SK-N-SH treated with all-trans-retinoic acid at 6 μM for 48 hours (cell line): Measurements from ENCODE around the gene NT5C.
"Not testable (repeated sequence)": the region's sequence is repeated elsewhere in the genome, so short reads cannot be mapped to it uniquely, and the experiment has no call there.

Experiments used
- ATAC-seq: fragments of 200-7000 bp; cut with Tn5 transposase; 3 replicates; pipeline ENCODE4 v1.9.1; 2020; ENCODE audit warnings: mild to moderate bottlenecking, moderate library complexity
- ARNTL ChIP-seq: fragments of 450-650 bp; formaldehyde crosslinking; IDR thresholded peaks from 2 replicates; pipeline ENCODE4 v1.5.0; 2020; ENCODE audit warnings: low read depth, mild to moderate bottlenecking, moderate library complexity, borderline replicate concordance
- BACH2 ChIP-seq: fragments of 250-450 bp; sonication (Bioruptor Pico); IDR thresholded peaks from 2 replicates; pipeline ENCODE4 v1.9.0; 2021; ENCODE audit warnings: mild to moderate bottlenecking, borderline replicate concordance
- CSDC2 ChIP-seq: fragments of 250-450 bp; sonication (Bioruptor Pico); IDR thresholded peaks from 2 replicates; pipeline ENCODE4 v1.5.0; 2020; ENCODE audit warnings: mild to moderate bottlenecking, moderate library complexity
- ESRRG ChIP-seq: fragments of 250-450 bp; sonication (Bioruptor Pico); IDR thresholded peaks from 2 replicates; pipeline ENCODE4 v1.6.1; 2021; ENCODE audit warnings: mild to moderate bottlenecking
- GLIS3 ChIP-seq: fragments of 250-450 bp; sonication (Bioruptor Pico); IDR thresholded peaks from 2 replicates; pipeline ENCODE4 v1.5.0; 2020; ENCODE audit warnings: mild to moderate bottlenecking, moderate library complexity
- ISL1 ChIP-seq: fragments of 250-450 bp; sonication (Bioruptor Pico); IDR thresholded peaks from 2 replicates; pipeline ENCODE4 v2.1.2; 2022; ENCODE audit warnings: mild to moderate bottlenecking, moderate library complexity
- PATZ1 ChIP-seq: fragments of 250-450 bp; sonication (Bioruptor Pico); IDR thresholded peaks from 2 replicates; pipeline ENCODE4 v1.8.0; 2020; ENCODE audit warnings: mild to moderate bottlenecking, moderate library complexity, borderline replicate concordance
- RARB ChIP-seq: fragments of 250-450 bp; sonication (Bioruptor Pico); IDR thresholded peaks from 2 replicates; pipeline ENCODE4 v1.8.0; 2021; ENCODE audit warnings: mild to moderate bottlenecking, moderate library complexity
- TCF4 ChIP-seq: fragments of 250-450 bp; sonication (Bioruptor Pico); IDR thresholded peaks from 2 replicates; pipeline ENCODE4 v1.8.0; 2021; ENCODE audit warnings: mild to moderate bottlenecking, moderate library complexity, borderline replicate concordance
- TOX ChIP-seq: fragments of 250-450 bp; sonication (Bioruptor Pico); IDR thresholded peaks from 2 replicates; pipeline ENCODE4 v1.8.0; 2021; ENCODE audit warnings: mild to moderate bottlenecking, moderate library complexity, borderline replicate concordance
- ZC3H10 ChIP-seq: fragments of 250-450 bp; sonication (Bioruptor Pico); IDR thresholded peaks from 2 replicates; pipeline ENCODE4 v1.5.1; 2021; ENCODE audit warnings: mild to moderate bottlenecking, moderate library complexity
- ZFP30 ChIP-seq: fragments of 450-650 bp; formaldehyde crosslinking; IDR thresholded peaks from 2 replicates; pipeline ENCODE4 v1.5.0; 2022; ENCODE audit warnings: mild to moderate bottlenecking, moderate library complexity
- ZNF565 ChIP-seq: fragments of 450-650 bp; formaldehyde crosslinking; conservative IDR thresholded peaks from 2 replicates; pipeline ENCODE4 v1.5.0; 2020; ENCODE audit warnings: low read depth, mild to moderate bottlenecking, moderate library complexity
- ZNF70 ChIP-seq: fragments of 450-650 bp; formaldehyde crosslinking; IDR thresholded peaks from 2 replicates; pipeline ENCODE4 v1.5.0; 2020; ENCODE audit warnings: mild to moderate bottlenecking, moderate library complexity
- ZNF8 ChIP-seq: fragments of 450-650 bp; formaldehyde crosslinking; IDR thresholded peaks from 2 replicates; pipeline ENCODE4 v1.5.0; 2020; ENCODE audit warnings: mild to moderate bottlenecking, moderate library complexity
- TF ChIP-seq, protein P1 (sequence below): fragments of 250-450 bp; sonication (Bioruptor Pico); IDR thresholded peaks from 2 replicates; pipeline ENCODE4 v1.5.0; 2020; ENCODE audit warnings: mild to moderate bottlenecking, moderate library complexity
- TF ChIP-seq, protein P2 (sequence below): fragments of 250-450 bp; sonication (Bioruptor Pico); IDR thresholded peaks from 2 replicates; pipeline ENCODE4 v1.8.0; 2021; ENCODE audit warnings: low read depth, mild to moderate bottlenecking, moderate library complexity, borderline replicate concordance
- TF ChIP-seq, protein P3 (sequence below): fragments of 250-450 bp; sonication (Bioruptor Pico); IDR thresholded peaks from 2 replicates; pipeline ENCODE4 v1.5.1; 2020; ENCODE audit warnings: low read depth, mild to moderate bottlenecking, moderate library complexity

NT5C gene

GRCh38 chr17:75133001-75133400 lies 1.5 kb upstream of the NT5C start:
- TF ChIP-seq GLIS3 = no peak
- no peak for TF ChIP-seq ZNF8 (CRISPR knock-in tag)
- no peak for TF ChIP-seq ZC3H10
- no peak for TF ChIP-seq TCF4 (CRISPR knock-in tag)
- no peak for TF ChIP-seq ISL1
- TF ChIP-seq ZNF70 (CRISPR knock-in tag) = no peak
- TF ChIP-seq ESRRG = no peak
- no peak for TF ChIP-seq TOX (CRISPR knock-in tag)
- TF ChIP-seq CSDC2 (CRISPR knock-in tag) = no peak
- no peak for ATAC-seq

- not testable (repeated sequence) for ATAC-seq
Measured at GRCh38 chr17:75132018-75133000, 767 bp upstream of the NT5C start.

GRCh38 chr17:75130632-75131277 lies 787 bp downstream of the NT5C start:
- peak; percentile 72 for ATAC-seq
- TF ChIP-seq PATZ1 (peak; percentile 49; the same call in 1 of the 2 replicates), RARB (CRISPR knock-in tag) (peak; percentile 31; the same call in 1 of the 2 replicates), GLIS3 (0 out of 2 replicates have a peak, but pooled peaks have one; percentile 33), ZNF8 (CRISPR knock-in tag) (no peak), TCF4 (CRISPR knock-in tag) (no peak)
- TF ChIP-seq, protein P1, sequence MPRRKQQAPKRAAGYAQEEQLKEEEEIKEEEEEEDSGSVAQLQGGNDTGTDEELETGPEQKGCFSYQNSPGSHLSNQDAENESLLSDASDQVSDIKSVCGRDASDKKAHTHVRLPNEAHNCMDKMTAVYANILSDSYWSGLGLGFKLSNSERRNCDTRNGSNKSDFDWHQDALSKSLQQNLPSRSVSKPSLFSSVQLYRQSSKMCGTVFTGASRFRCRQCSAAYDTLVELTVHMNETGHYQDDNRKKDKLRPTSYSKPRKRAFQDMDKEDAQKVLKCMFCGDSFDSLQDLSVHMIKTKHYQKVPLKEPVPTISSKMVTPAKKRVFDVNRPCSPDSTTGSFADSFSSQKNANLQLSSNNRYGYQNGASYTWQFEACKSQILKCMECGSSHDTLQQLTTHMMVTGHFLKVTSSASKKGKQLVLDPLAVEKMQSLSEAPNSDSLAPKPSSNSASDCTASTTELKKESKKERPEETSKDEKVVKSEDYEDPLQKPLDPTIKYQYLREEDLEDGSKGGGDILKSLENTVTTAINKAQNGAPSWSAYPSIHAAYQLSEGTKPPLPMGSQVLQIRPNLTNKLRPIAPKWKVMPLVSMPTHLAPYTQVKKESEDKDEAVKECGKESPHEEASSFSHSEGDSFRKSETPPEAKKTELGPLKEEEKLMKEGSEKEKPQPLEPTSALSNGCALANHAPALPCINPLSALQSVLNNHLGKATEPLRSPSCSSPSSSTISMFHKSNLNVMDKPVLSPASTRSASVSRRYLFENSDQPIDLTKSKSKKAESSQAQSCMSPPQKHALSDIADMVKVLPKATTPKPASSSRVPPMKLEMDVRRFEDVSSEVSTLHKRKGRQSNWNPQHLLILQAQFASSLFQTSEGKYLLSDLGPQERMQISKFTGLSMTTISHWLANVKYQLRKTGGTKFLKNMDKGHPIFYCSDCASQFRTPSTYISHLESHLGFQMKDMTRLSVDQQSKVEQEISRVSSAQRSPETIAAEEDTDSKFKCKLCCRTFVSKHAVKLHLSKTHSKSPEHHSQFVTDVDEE (CRISPR knock-in tag) = no peak

- ATAC-seq = no peak
- TF ChIP-seq PATZ1 (no peak), ARNTL (CRISPR knock-in tag) (no peak), GLIS3 (no peak; the same call in 1 of the 2 replicates), TCF4 (CRISPR knock-in tag) (no peak), ISL1 (no peak), RARB (CRISPR knock-in tag) (no peak), ESRRG (no peak), ZC3H10 (no peak), ZFP30 (CRISPR knock-in tag) (no peak), BACH2 (CRISPR knock-in tag) (no peak), ZNF565 (CRISPR knock-in tag) (no peak), TOX (CRISPR knock-in tag) (no peak)
- TF ChIP-seq, protein P2, sequence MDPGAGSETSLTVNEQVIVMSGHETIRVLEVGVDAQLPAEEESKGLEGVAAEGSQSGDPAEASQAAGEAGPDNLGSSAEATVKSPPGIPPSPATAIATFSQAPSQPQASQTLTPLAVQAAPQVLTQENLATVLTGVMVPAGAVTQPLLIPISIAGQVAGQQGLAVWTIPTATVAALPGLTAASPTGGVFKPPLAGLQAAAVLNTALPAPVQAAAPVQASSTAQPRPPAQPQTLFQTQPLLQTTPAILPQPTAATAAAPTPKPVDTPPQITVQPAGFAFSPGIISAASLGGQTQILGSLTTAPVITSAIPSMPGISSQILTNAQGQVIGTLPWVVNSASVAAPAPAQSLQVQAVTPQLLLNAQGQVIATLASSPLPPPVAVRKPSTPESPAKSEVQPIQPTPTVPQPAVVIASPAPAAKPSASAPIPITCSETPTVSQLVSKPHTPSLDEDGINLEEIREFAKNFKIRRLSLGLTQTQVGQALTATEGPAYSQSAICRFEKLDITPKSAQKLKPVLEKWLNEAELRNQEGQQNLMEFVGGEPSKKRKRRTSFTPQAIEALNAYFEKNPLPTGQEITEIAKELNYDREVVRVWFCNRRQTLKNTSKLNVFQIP (CRISPR knock-in tag) = no peak
- TF ChIP-seq, protein P3, sequence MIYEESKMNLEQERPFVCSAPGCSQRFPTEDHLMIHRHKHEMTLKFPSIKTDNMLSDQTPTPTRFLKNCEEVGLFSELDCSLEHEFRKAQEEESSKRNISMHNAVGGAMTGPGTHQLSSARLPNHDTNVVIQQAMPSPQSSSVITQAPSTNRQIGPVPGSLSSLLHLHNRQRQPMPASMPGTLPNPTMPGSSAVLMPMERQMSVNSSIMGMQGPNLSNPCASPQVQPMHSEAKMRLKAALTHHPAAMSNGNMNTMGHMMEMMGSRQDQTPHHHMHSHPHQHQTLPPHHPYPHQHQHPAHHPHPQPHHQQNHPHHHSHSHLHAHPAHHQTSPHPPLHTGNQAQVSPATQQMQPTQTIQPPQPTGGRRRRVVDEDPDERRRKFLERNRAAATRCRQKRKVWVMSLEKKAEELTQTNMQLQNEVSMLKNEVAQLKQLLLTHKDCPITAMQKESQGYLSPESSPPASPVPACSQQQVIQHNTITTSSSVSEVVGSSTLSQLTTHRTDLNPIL (CRISPR knock-in tag) = no peak
Measured at GRCh38 chr17:75130059-75130631, 1.4 kb downstream of the NT5C start.
